ENCODE results near the gene PTX4. TPM values are rescaled to one million over a fixed set of nuclear protein-coding genes. Genes with fewer than 3 reads are reported as not detected.
"Not testable (repeated sequence)": the region's sequence is repeated elsewhere in the genome, so short reads cannot be mapped to it uniquely, and the experiment has no call there.

PTX4 gene
- polyA plus RNA-seq, 6 donors from 2014 or later, result not detected

GRCh38 chr16:1443403-1443973, 45.3 kb downstream of the PTX4 start:
- Mint-ChIP-seq H3K27me3 (no peaks in the 10 kb centered on the region), H3K27ac (no peak overlapping the region), H3K36me3 (no peaks in the 10 kb centered on the region), H3K4me3 (no peak overlapping the region), H3K9me3 (no peaks in the 10 kb centered on the region), H3K4me1 (peaks cover 0 to 5% (median 3%) of the 10 kb centered on the region in 3 donors)
- DNase-seq, result no peak
- no peak for ATAC-seq (ENCODE audit: low read depth in 2 of 2)

GRCh38 chr16:1442697-1443096, 46.0 kb downstream of the PTX4 start:
- Mint-ChIP-seq H3K9me3 (no peaks in the 10 kb centered on the region), H3K27ac (no peak overlapping the region), H3K36me3 (no peaks in the 10 kb centered on the region), H3K4me3 (no peak overlapping the region), H3K4me1 (peaks cover 0 to 5% (median 3%) of the 10 kb centered on the region in 3 donors), H3K27me3 (no peaks in the 10 kb centered on the region)
- ATAC-seq (ENCODE audit: low read depth in 2 of 2), result no peak
- DNase-seq, result no peak

GRCh38 chr16:1441391-1441829, 47.3 kb downstream of the PTX4 start:
- ATAC-seq (ENCODE audit: low read depth in 2 of 2), result no peak
- Mint-ChIP-seq H3K27ac (no peak overlapping the region), H3K36me3 (no peaks in the 10 kb centered on the region), H3K27me3 (no peaks in the 10 kb centered on the region), H3K4me3 (no peak overlapping the region), H3K4me1 (peaks cover 0 to 5% (median 3%) of the 10 kb centered on the region in 3 donors), H3K9me3 (no peaks in the 10 kb centered on the region)
- DNase-seq, result no peak

- not testable (repeated sequence) for H3K27me3 Mint-ChIP-seq; H3K36me3 Mint-ChIP-seq; H3K9me3 Mint-ChIP-seq; H3K4me3 Mint-ChIP-seq; H3K4me1 Mint-ChIP-seq; DNase-seq; ATAC-seq (ENCODE audit: low read depth in 2 of 2)
- H3K27ac Mint-ChIP-seq, result peak overlapping the region in 2 of 6 donors; percentile 20 to 83
Observed at GRCh38 chr16:1439699-1440074, 49.1 kb downstream of the PTX4 start.

- Mint-ChIP-seq H3K4me1 (peaks cover 0 to 5% (median 3%) of the 10 kb centered on the region in 3 donors), H3K9me3 (no peaks in the 10 kb centered on the region), H3K27me3 (no peaks in the 10 kb centered on the region), H3K36me3 (no peaks in the 10 kb centered on the region), H3K27ac (peak overlapping the region in 1 of 6 donors; percentile 83), H3K4me3 (no peak overlapping the region)
- no peak for ATAC-seq (ENCODE audit: low read depth in 2 of 2)
- DNase-seq, result no peak
Observed at GRCh38 chr16:1439058-1439698, 49.6 kb downstream of the PTX4 start.

- Mint-ChIP-seq H3K27ac (peak overlapping the region in 1 of 6 donors; percentile 79), H3K27me3 (no peaks in the 10 kb centered on the region), H3K4me1 (peaks cover 0 to 5% (median 3%) of the 10 kb centered on the region in 3 donors), H3K36me3 (no peaks in the 10 kb centered on the region), H3K9me3 (no peaks in the 10 kb centered on the region), H3K4me3 (no peak overlapping the region)
- no peak for ATAC-seq (ENCODE audit: low read depth in 2 of 2)
- DNase-seq, result no peak
Observed at GRCh38 chr16:1438229-1439057, 50.3 kb downstream of the PTX4 start.

- ATAC-seq (ENCODE audit: low read depth in 2 of 2) (no peak), DNase-seq (no peak)
- H3K27me3 Mint-ChIP-seq, result no peaks in the 10 kb centered on the region
Observed at GRCh38 chr16:1437606-1438005, 51.1 kb downstream of the PTX4 start.

GRCh38 chr16:1436731-1437355, 51.9 kb downstream of the PTX4 start:
- Mint-ChIP-seq H3K27ac (no peak overlapping the region), H3K36me3 (no peaks in the 10 kb centered on the region), H3K9me3 (no peaks in the 10 kb centered on the region), H3K4me1 (peaks cover 5 to 9% (median 9%) of the 10 kb centered on the region in 3 donors), H3K27me3 (no peaks in the 10 kb centered on the region), H3K4me3 (no peak overlapping the region)
- DNase-seq, result no peak
- no peak for ATAC-seq (ENCODE audit: low read depth in 2 of 2)

More at GRCh38 chr16:1437606-1438005, 51.1 kb downstream of the PTX4 start:
- Mint-ChIP-seq H3K4me1 (peaks cover 0 to 5% (median 3%) of the 10 kb centered on the region in 3 donors), H3K27ac (no peak overlapping the region), H3K9me3 (no peaks in the 10 kb centered on the region), H3K4me3 (no peak overlapping the region), H3K36me3 (no peaks in the 10 kb centered on the region)

- no peaks in the 10 kb centered on the region for H3K9me3 Mint-ChIP-seq
- no peak overlapping the region for H3K27ac Mint-ChIP-seq
- peaks cover 6 to 11% (median 9%) of the 10 kb centered on the region in 3 donors for H3K4me1 Mint-ChIP-seq
- no peak overlapping the region for H3K4me3 Mint-ChIP-seq
- H3K36me3 Mint-ChIP-seq, result no peaks in the 10 kb centered on the region
- H3K27me3 Mint-ChIP-seq, result no peaks in the 10 kb centered on the region
- ATAC-seq (ENCODE audit: low read depth in 2 of 2) (no peak), DNase-seq (no peak)
Observed at GRCh38 chr16:1435921-1436697, 52.6 kb downstream of the PTX4 start.

Other genes starting within 250 kb of the PTX4 start
- gene TPSAB1, start 248.2 kb downstream of the PTX4 start, polyA plus RNA-seq (ENCODE audit: low read depth in 6 of 6), result not detected
- not detected for gene TPSD1, start 232.9 kb downstream of the PTX4 start, polyA plus RNA-seq (ENCODE audit: low read depth in 6 of 6)
- gene UBE2I, start 179.3 kb downstream of the PTX4 start, polyA plus RNA-seq (ENCODE audit: low read depth in 6 of 6), result 100 to 1,000 TPM in 5 of 6 donors, 10 to 100 TPM in 1; 99.5 to 121 (median 114) TPM
- 1 to 10 TPM in 1 of 6 donors, under 1 TPM in 4, not detected in 1; 0.20 to 1.3 (median 0.67) TPM for gene BAIAP3, start 155.3 kb downstream of the PTX4 start, polyA plus RNA-seq (ENCODE audit: low read depth in 6 of 6)
- 100 to 1,000 TPM in 3 of 6 donors, 10 to 100 TPM in 3; 87.9 to 103 (median 99.1) TPM for gene TSR3, start 137.1 kb downstream of the PTX4 start, polyA plus RNA-seq (ENCODE audit: low read depth in 6 of 6)
- gene GNPTG, start 137.0 kb downstream of the PTX4 start, polyA plus RNA-seq (ENCODE audit: low read depth in 6 of 6), result 10 to 100 TPM; 39.7 to 52.1 (median 44.6) TPM
- 10 to 100 TPM in 1 of 6 donors, 1 to 10 TPM in 5; 7.2 to 25.7 (median 9.2) TPM for gene UNKL, start 74.2 kb downstream of the PTX4 start, polyA plus RNA-seq (ENCODE audit: low read depth in 6 of 6)
- 10 to 100 TPM; 39.8 to 65.5 (median 46.2) TPM for gene UQCC4, start 68.2 kb downstream of the PTX4 start, polyA plus RNA-seq (ENCODE audit: low read depth in 6 of 6)
- not detected for gene PERCC1, start 57.9 kb downstream of the PTX4 start, polyA plus RNA-seq (ENCODE audit: low read depth in 6 of 6)
- gene CCDC154, start 44.4 kb downstream of the PTX4 start, polyA plus RNA-seq (ENCODE audit: low read depth in 6 of 6), result under 1 TPM in 2 of 6 donors, not detected in 4; 0.16 to 0.26 TPM
- gene CLCN7, start 13.9 kb downstream of the PTX4 start, polyA plus RNA-seq (ENCODE audit: low read depth in 6 of 6), result 10 to 100 TPM; 48.6 to 92.2 (median 61.4) TPM
- gene TELO2, start 4.4 kb upstream of the PTX4 start, polyA plus RNA-seq (ENCODE audit: low read depth in 6 of 6), result 10 to 100 TPM; 17.3 to 37.1 (median 26.3) TPM
- 10 to 100 TPM in 2 of 6 donors, 1 to 10 TPM in 4; 5.2 to 23.9 (median 6.6) TPM for gene TMEM204, start 44.7 kb upstream of the PTX4 start, polyA plus RNA-seq (ENCODE audit: low read depth in 6 of 6)
- gene IFT140, start 123.1 kb upstream of the PTX4 start, polyA plus RNA-seq (ENCODE audit: low read depth in 6 of 6), result 1 to 10 TPM in 5 of 6 donors, not detected in 1; 1.3 to 2.3 (median 2.2) TPM
- gene CRAMP1, start 123.4 kb upstream of the PTX4 start, polyA plus RNA-seq (ENCODE audit: low read depth in 6 of 6), result 1 to 10 TPM; 1.8 to 6.0 (median 2.2) TPM
- gene JPT2, start 189.3 kb upstream of the PTX4 start, polyA plus RNA-seq (ENCODE audit: low read depth in 6 of 6), result 10 to 100 TPM in 5 of 6 donors, 1 to 10 TPM in 1; 6.8 to 14.4 (median 11.5) TPM
- gene MAPK8IP3, start 217.3 kb upstream of the PTX4 start, polyA plus RNA-seq (ENCODE audit: low read depth in 6 of 6), result 10 to 100 TPM in 1 of 6 donors, 1 to 10 TPM in 5; 1.2 to 10.1 (median 2.2) TPM

Data from naive B cell (primary cell).